Glomerular endothelial cell (primary cell): ENCODE data around the gene FIBP. TPM values are rescaled to one million over a fixed set of nuclear protein-coding genes. Genes with fewer than 3 reads are reported as not detected.
"Not testable (repeated sequence)": the region's sequence is repeated elsewhere in the genome, so short reads cannot be mapped to it uniquely, and the experiment has no call there.

Experiments
- DNase-seq: peaks from one replicate; pipeline ENCODE4 v3.0.0-alpha.2; 2011; ENCODE audit warnings: low read depth, low spot score; ENCODE audit errors: extremely low read depth
- total RNA-seq: library from RNA; depleted of rRNA; stranded (reverse); fragments of >200 nt; gene quantifications from 2 replicates; pipeline ENCODE4 v1.2.3, GENCODE V29; 2015

FIBP gene
- total RNA-seq, 1 donor from 2014 or later: 131 TPM

GRCh38 chr11:65915101-65915820 is 27.0 kb upstream of the FIBP start:
- DNase-seq: no peak

- DNase-seq: no peak
These were observed 24.6 kb upstream of the FIBP start for GRCh38 chr11:65912845-65913244.

- no peak for DNase-seq
These were observed 23.7 kb upstream of the FIBP start for GRCh38 chr11:65911682-65912568.

- no peak for DNase-seq
These were observed 19.6 kb upstream of the FIBP start for GRCh38 chr11:65907878-65908277.

- DNase-seq: no peak
These were observed 18.3 kb upstream of the FIBP start for GRCh38 chr11:65906602-65907001.

- no peak for DNase-seq
These were observed 15.4 kb upstream of the FIBP start for GRCh38 chr11:65903715-65904114.

- no peak for DNase-seq
These were observed 14.8 kb upstream of the FIBP start for GRCh38 chr11:65903068-65903481.

GRCh38 chr11:65900899-65901180 is 12.6 kb upstream of the FIBP start:
- no peak for DNase-seq

GRCh38 chr11:65900125-65900898 is 12.0 kb upstream of the FIBP start, which contains the start of gene FOSL1:
TSS of gene FOSL1 (minus strand) at chr11:65900388. CDS start at chr11:65900339, 49 bp downstream.
- DNase-seq: no peak

GRCh38 chr11:65899356-65900124 is 11.3 kb upstream of the FIBP start:
- no peak for DNase-seq

GRCh38 chr11:65898656-65899355 is 10.5 kb upstream of the FIBP start:
- no peak for DNase-seq

GRCh38 chr11:65897020-65897471 is 8.8 kb upstream of the FIBP start:
- DNase-seq: no peak

- no peak for DNase-seq
These were observed 8.0 kb upstream of the FIBP start for GRCh38 chr11:65896034-65896999.

GRCh38 chr11:65895482-65895981 is 7.3 kb upstream of the FIBP start:
- no peak for DNase-seq

GRCh38 chr11:65894034-65894591 is 5.8 kb upstream of the FIBP start:
- DNase-seq: no peak

- DNase-seq: no peak
These were observed 4.5 kb upstream of the FIBP start for GRCh38 chr11:65892661-65893317.

GRCh38 chr11:65892137-65892540 is 3.9 kb upstream of the FIBP start:
- DNase-seq: not testable (repeated sequence)
